ENCODE data around the gene CNPY1. TPM values are rescaled to one million over a fixed set of nuclear protein-coding genes. Genes with fewer than 3 reads are reported as not detected.

The CNPY1 gene
- total and polyA plus RNA-seq, 2 experiments from 2014 or later, result 0.15 TPM; not detected in 1

DNA sequence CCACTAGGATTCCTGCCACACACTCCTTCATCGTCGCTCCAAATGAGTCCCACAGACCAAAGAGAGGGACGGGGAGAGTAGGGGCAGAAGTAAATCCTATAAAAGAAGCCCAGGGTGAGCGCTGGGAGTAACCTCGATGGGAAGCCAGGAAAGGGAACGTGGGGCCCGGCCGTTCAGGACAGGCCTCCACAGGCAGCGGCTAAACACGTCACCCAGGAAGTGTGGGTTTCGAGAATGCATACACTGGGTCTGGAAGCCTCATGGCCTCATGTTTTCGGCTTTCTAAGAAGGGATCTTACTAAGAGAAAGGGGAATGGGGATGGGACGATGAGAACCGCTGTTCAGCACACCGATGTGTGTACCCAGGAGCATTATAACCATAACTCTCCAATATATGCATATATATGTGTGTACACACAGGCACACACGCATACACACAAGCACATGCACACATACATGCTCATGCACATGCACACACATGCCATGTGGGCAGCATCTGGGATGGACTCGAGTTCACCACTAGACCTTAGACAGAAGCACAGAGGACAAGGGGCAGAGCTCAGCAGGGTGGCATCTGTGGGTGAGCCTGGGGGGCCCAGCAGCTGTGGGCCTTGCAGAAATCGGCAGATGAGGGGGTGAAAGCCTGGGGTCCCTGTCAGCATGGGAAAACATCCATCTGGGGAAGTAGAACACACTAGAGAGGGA lies 14.8 kb upstream of the CNPY1 start:
- no peak overlapping the region for H3K27ac ChIP-seq
- no peaks in the 10 kb centered on the region for H3K4me1 ChIP-seq (ENCODE audit: low read depth)
- no peaks in the 10 kb centered on the region for H3K27me3 ChIP-seq
- TF ChIP-seq, protein P1, sequence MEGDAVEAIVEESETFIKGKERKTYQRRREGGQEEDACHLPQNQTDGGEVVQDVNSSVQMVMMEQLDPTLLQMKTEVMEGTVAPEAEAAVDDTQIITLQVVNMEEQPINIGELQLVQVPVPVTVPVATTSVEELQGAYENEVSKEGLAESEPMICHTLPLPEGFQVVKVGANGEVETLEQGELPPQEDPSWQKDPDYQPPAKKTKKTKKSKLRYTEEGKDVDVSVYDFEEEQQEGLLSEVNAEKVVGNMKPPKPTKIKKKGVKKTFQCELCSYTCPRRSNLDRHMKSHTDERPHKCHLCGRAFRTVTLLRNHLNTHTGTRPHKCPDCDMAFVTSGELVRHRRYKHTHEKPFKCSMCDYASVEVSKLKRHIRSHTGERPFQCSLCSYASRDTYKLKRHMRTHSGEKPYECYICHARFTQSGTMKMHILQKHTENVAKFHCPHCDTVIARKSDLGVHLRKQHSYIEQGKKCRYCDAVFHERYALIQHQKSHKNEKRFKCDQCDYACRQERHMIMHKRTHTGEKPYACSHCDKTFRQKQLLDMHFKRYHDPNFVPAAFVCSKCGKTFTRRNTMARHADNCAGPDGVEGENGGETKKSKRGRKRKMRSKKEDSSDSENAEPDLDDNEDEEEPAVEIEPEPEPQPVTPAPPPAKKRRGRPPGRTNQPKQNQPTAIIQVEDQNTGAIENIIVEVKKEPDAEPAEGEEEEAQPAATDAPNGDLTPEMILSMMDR (IDR thresholded peaks at IDR 0.05; ENCODE audit: low read depth, low read length), result no peak
- H3K9me3 ChIP-seq (ENCODE audit: low read depth), result no peaks in the 10 kb centered on the region
- H3K36me3 ChIP-seq, result no peaks in the 10 kb centered on the region
- no peak for DNase-seq (ENCODE audit: low read depth in 1 of 2, low spot score in 1 of 2)
- H3K4me3 ChIP-seq, result no peak overlapping the region

- Histone ChIP-seq H3K9me3 (ENCODE audit: low read depth) (no peaks in the 10 kb centered on the region), H3K36me3 (no peaks in the 10 kb centered on the region), H3K4me1 (ENCODE audit: low read depth) (no peaks in the 10 kb centered on the region), H3K27me3 (no peaks in the 10 kb centered on the region), H3K27ac (no peak overlapping the region), H3K4me3 (no peak overlapping the region)
- TF ChIP-seq, protein P1 (IDR thresholded peaks at IDR 0.05; ENCODE audit: low read depth, low read length), result no peak
- DNase-seq (ENCODE audit: low read depth in 1 of 2, low spot score in 1 of 2), result no peak
These were observed 14.0 kb upstream of the CNPY1 start for GRCh38 chr7:155560196-155560885.

- H3K27ac ChIP-seq, result no peak overlapping the region
- no peak for DNase-seq (ENCODE audit: low read depth in 1 of 2, low spot score in 1 of 2)
- H3K4me1 ChIP-seq (ENCODE audit: low read depth), result no peaks in the 10 kb centered on the region
- no peaks in the 10 kb centered on the region for H3K9me3 ChIP-seq (ENCODE audit: low read depth)
- TF ChIP-seq, protein P1 (IDR thresholded peaks at IDR 0.05; ENCODE audit: low read depth, low read length), result no peak
- no peaks in the 10 kb centered on the region for H3K27me3 ChIP-seq
- H3K4me3 ChIP-seq, result no peak overlapping the region
- no peaks in the 10 kb centered on the region for H3K36me3 ChIP-seq
These were observed 13.3 kb upstream of the CNPY1 start for GRCh38 chr7:155559519-155560108.

DNA sequence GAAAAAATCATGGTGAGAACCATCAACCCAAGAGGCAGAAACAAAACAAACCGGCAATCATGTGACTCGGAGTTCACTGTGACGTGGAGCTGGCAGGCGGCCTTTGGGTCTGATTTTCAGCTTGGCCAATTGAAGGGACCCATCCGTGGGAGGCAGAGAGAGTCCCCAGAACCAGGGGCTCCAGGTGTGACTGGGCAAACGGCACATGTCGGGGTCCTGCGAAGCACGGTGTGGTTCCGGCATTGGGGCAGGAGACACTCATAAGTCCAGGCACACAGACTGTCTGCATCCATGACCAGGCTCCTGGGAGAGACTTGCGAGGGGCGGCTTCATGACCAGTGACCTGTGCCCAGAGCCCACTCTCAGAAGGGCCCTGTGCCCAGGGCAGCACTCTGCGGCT lies 12.6 kb upstream of the CNPY1 start:
- TF ChIP-seq, protein P1 (IDR thresholded peaks at IDR 0.05; ENCODE audit: low read depth, low read length), result no peak
- no peak for DNase-seq (ENCODE audit: low read depth in 1 of 2, low spot score in 1 of 2)
- H3K4me3 ChIP-seq, result no peak overlapping the region
- no peak overlapping the region for H3K27ac ChIP-seq
- no peaks in the 10 kb centered on the region for H3K27me3 ChIP-seq
- no peaks in the 10 kb centered on the region for H3K4me1 ChIP-seq (ENCODE audit: low read depth)
- H3K9me3 ChIP-seq (ENCODE audit: low read depth), result no peaks in the 10 kb centered on the region
- H3K36me3 ChIP-seq, result no peaks in the 10 kb centered on the region

GRCh38 chr7:155558351-155558750 lies 12.0 kb upstream of the CNPY1 start:
- no peak for DNase-seq (ENCODE audit: low read depth in 1 of 2, low spot score in 1 of 2)
- no peaks in the 10 kb centered on the region for H3K27me3 ChIP-seq
- no peak overlapping the region for H3K4me3 ChIP-seq
- no peaks in the 10 kb centered on the region for H3K36me3 ChIP-seq
- no peaks in the 10 kb centered on the region for H3K9me3 ChIP-seq (ENCODE audit: low read depth)
- TF ChIP-seq, protein P1 (IDR thresholded peaks at IDR 0.05; ENCODE audit: low read depth, low read length), result no peak
- H3K4me1 ChIP-seq (ENCODE audit: low read depth), result no peaks in the 10 kb centered on the region
- H3K27ac ChIP-seq, result no peak overlapping the region

Measured in cardiac muscle cell (in vitro differentiated cells and primary cell).